ENCODE results near the gene TTC28. TPM values are rescaled to one million over a fixed set of nuclear protein-coding genes. Genes with fewer than 3 reads are reported as not detected.
A peak's percentile ranks its signal among the peaks of the same experiment; 100 is the strongest.

The TTC28 gene
- total RNA-seq, 1 donor from 2014 or later: 46.2 TPM

- no peak overlapping the region for H3K9ac ChIP-seq
- no peak overlapping the region for H3K4me3 ChIP-seq
- H3K27ac ChIP-seq: peak overlapping the region; percentile 45
- H3K27me3 Mint-ChIP-seq (ENCODE audit: insufficient read depth, low read depth): no peaks in the 10 kb centered on the region
- no peak overlapping the region for H3K4me2 ChIP-seq
- H4K20me1 ChIP-seq (ENCODE audit: low read depth): peaks cover 9% of the 10 kb centered on the region
- peaks cover 28% of the 10 kb centered on the region for H3K36me3 Mint-ChIP-seq
- peak overlapping the region; percentile 92 for H3K27ac Mint-ChIP-seq
- H3K9me3 ChIP-seq (ENCODE audit: low read depth): peaks cover 5% of the 10 kb centered on the region
- H3K79me2 ChIP-seq (ENCODE audit: low read depth): peaks cover 29% of the 10 kb centered on the region
- H3K36me3 ChIP-seq: peaks cover 6% of the 10 kb centered on the region
- peak overlapping the region; percentile 8 for H3K4me3 Mint-ChIP-seq
- H3F3A ChIP-seq (ENCODE audit: low read depth): peaks cover 4% of the 10 kb centered on the region
- peaks cover 41% of the 10 kb centered on the region for H3K9me3 Mint-ChIP-seq
- peaks cover 19% of the 10 kb centered on the region for H3K4me1 Mint-ChIP-seq
- DNase-seq (ENCODE audit: low spot score): no peak
- TF ChIP-seq CTCF (IDR thresholded peaks at IDR 0.05) (no peak), EZH2 (IDR thresholded peaks at IDR 0.05) (no peak), EZH2phosphoT487 (IDR thresholded peaks at IDR 0.05) (no peak)
- no peak overlapping the region for H2AFZ ChIP-seq (replicated peaks)
- H3K27me3 ChIP-seq: no peaks in the 10 kb centered on the region
- H3K4me1 ChIP-seq: peaks cover 5% of the 10 kb centered on the region
Measured at GRCh38 chr22:28506150-28506535, 173.5 kb downstream of the TTC28 start.

GRCh38 chr22:28505416-28506149 lies 174.1 kb downstream of the TTC28 start:
- Histone ChIP-seq H3K4me1 (peaks cover 5% of the 10 kb centered on the region), H3K27ac (peak overlapping the region; percentile 45), H3K4me3 (no peak overlapping the region), H3K27me3 (no peaks in the 10 kb centered on the region), H3K36me3 (peaks cover under 1% of the 10 kb centered on the region), H3F3A (ENCODE audit: low read depth) (peaks cover 4% of the 10 kb centered on the region), H3K79me2 (ENCODE audit: low read depth) (peaks cover 24% of the 10 kb centered on the region), H3K9ac (no peak overlapping the region), H2AFZ (replicated peaks) (no peak overlapping the region), H3K9me3 (ENCODE audit: low read depth) (peaks cover 2% of the 10 kb centered on the region), H3K4me2 (no peak overlapping the region), H4K20me1 (ENCODE audit: low read depth) (peaks cover 9% of the 10 kb centered on the region)
- peaks cover 36% of the 10 kb centered on the region for H3K9me3 Mint-ChIP-seq
- H3K4me3 Mint-ChIP-seq: no peak overlapping the region
- H3K36me3 Mint-ChIP-seq: peaks cover 23% of the 10 kb centered on the region
- TF ChIP-seq EZH2 (IDR thresholded peaks at IDR 0.05) (no peak), EZH2phosphoT487 (IDR thresholded peaks at IDR 0.05) (no peak), CTCF (IDR thresholded peaks at IDR 0.05) (no peak)
- H3K27me3 Mint-ChIP-seq (ENCODE audit: insufficient read depth, low read depth): no peaks in the 10 kb centered on the region
- peak overlapping the region; percentile 92 for H3K27ac Mint-ChIP-seq
- peak; percentile 36 for DNase-seq (ENCODE audit: low spot score)
- peaks cover 19% of the 10 kb centered on the region for H3K4me1 Mint-ChIP-seq

- H2AFZ ChIP-seq (replicated peaks): no peak overlapping the region
- H3F3A ChIP-seq (ENCODE audit: low read depth): no peaks in the 10 kb centered on the region
- H3K27me3 ChIP-seq: no peaks in the 10 kb centered on the region
- no peaks in the 10 kb centered on the region for H3K4me1 ChIP-seq
- H3K27me3 Mint-ChIP-seq (ENCODE audit: insufficient read depth, low read depth): no peaks in the 10 kb centered on the region
- H3K36me3 Mint-ChIP-seq: peaks cover 3% of the 10 kb centered on the region
- no peak overlapping the region for H3K4me3 Mint-ChIP-seq
- H3K4me2 ChIP-seq: no peak overlapping the region
- H3K9me3 Mint-ChIP-seq: peaks cover 2% of the 10 kb centered on the region
- no peaks in the 10 kb centered on the region for H3K36me3 ChIP-seq
- no peaks in the 10 kb centered on the region for H3K9me3 ChIP-seq (ENCODE audit: low read depth)
- H3K79me2 ChIP-seq (ENCODE audit: low read depth): no peaks in the 10 kb centered on the region
- H3K9ac ChIP-seq: no peak overlapping the region
- no peak overlapping the region for H3K27ac ChIP-seq
- no peak for DNase-seq (ENCODE audit: low spot score)
- H4K20me1 ChIP-seq (ENCODE audit: low read depth): peaks cover 8% of the 10 kb centered on the region
- peaks cover 17% of the 10 kb centered on the region for H3K4me1 Mint-ChIP-seq
- TF ChIP-seq EZH2 (IDR thresholded peaks at IDR 0.05) (no peak), EZH2phosphoT487 (IDR thresholded peaks at IDR 0.05) (no peak), CTCF (IDR thresholded peaks at IDR 0.05) (no peak)
- H3K27ac Mint-ChIP-seq: no peak overlapping the region
- no peak overlapping the region for H3K4me3 ChIP-seq
Measured at GRCh38 chr22:28500006-28500405, 179.6 kb downstream of the TTC28 start.
